ENCODE results near the gene ITGB5.

The ITGB5 gene

DNA sequence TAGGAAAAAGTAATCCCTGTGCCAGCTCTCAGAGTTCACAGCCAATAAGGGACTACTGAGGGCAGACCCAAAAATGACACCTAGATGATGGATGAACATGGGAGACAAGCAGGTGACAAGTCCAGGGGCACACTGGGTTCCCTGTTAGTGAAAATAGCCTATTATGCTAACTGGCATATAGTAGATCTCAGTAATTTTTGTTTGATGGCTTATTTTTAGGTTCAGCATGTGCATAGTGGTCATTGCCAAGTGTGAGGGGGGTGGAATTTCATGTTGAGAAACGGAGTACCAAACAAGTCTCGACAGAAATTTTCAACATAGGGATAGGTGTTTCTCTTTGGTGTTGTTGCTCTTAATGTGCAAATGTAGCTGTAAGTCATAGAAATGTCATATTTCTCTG lies 6.4 kb upstream of the ITGB5 start:
- DNase-seq (ENCODE audit: low read depth), result no peak

DNA sequence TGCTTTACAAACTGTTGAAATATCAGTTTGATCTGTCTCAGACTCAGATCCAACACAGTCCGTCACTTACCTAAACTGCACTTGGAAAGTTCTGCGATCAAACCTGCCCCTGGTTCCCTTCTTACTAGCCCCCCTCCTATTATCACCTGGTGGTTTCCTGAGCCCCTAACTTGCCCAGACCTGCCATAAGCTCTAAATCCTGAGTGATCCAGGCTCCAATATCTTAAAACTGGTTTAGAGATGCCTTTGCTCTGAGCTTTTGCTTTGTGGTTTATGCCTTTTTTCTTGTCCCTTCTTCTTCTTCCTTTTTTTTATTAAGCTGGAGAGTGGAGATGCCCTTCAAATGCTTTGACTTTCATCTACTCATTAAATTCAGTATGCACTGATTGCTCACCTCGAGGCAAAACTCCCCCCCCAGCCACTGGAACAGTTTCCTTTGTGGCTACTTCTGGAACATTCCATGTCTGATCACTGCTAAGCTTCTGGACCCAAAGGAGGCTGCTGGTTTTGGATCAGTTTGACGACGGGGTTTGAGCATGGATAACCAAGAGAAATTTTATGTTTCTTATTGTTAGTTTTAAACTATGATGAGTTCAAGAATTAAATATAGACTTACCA lies 3.5 kb upstream of the ITGB5 start:
- DNase-seq (ENCODE audit: low read depth), result no peak

GRCh38 chr3:124888482-124889441 lies 1.6 kb upstream of the ITGB5 start:
- DNase-seq (ENCODE audit: low read depth), result no peak

DNA sequence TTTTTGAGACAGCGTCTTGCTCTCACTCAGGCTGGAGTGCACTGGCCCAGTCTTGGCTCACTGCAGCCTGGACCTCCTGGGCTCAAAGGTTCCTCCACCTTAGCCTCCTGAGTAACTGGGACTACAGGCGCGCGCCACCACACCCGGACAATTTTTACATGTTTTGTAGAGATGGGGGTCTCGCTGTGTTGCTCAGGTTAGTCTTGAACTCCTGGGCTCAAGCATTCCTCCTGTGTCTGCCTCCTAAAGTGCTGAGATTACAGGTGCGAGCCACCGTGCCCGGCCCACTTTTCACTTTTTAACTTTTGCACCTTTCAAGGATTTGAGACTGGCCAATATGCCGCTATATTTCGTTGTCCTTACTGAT lies 750 bp upstream of the ITGB5 start:
- no peak for DNase-seq (ENCODE audit: low read depth)

DNA sequence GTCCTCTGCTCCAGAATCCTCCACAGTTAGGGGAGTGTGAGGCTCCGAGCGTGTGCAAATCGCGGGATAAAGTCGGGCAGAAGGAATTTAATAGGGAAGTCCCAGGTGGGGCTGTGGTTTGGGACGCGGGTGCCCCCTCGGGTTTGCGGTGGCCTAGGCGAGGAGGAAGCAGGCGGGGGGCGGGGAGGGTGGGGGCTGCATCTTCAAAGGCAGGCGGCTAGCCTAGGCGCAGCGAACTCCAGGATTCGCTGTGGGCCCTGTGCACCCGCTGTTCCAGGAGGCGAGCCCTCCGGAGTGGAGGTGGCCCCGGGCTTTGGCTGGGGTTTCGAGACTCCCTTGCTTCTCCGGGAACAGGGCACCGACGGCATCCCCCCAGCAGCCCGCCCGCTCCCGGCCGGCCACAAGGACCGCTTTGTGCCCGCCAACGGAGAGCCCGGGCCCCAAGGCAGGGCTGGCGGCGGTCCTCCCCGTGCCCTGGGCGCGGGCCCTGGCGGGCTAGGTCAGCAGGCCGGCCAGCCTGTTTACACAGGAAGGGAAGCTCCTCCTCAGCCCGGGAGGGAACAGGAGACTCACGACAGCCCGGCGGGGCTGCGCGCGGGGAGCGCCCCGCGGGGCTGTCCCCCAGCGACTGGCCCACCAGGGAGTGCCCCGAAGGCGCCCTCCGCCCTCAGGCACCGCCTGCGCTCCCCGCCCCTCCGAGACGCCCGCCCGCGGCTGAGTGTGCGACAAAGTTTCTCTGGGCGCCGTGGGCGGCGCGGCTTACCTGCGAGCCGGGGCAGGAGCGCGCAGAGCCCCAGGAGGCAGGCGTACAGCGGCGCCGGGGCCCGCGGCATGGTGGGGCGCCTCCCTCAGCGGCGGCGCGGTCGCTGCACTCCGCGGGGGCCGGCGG lies 753 bp downstream of the ITGB5 start:
- no peak for DNase-seq (ENCODE audit: low read depth)

DNA sequence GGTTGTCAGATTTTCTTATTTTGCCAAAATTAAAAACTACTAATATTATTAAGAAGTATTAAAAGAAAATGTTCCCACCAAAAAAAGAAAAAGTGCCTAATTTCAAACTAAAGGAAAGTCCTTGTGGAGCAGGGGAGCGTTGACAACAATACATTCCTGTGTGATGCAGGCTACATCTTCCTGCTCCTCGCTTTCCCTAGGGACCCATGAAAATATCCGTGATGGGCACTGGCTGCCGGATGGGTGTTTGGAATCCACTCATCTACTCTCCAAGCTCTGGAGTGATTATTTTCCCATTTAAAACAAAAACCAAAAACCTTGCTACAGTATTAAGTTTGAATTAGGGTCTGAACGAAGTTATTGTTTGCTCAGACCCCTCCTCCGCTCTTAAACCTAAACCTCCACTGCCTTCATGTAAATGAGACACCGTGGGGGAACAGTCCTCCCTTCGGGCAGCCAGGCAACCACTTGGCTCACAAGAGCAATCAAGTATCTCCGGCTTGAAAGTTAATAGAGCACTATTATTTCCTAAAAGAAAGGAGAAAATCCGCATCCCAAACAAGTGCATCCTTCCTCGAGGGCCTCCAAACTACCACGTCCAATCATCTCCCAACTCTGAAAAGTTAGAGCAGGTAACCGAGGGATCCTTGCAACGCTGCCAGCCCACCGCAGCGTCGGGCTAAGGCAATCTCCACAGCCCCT lies 1.5 kb downstream of the ITGB5 start:
- no peak for DNase-seq (ENCODE audit: low read depth)

DNA sequence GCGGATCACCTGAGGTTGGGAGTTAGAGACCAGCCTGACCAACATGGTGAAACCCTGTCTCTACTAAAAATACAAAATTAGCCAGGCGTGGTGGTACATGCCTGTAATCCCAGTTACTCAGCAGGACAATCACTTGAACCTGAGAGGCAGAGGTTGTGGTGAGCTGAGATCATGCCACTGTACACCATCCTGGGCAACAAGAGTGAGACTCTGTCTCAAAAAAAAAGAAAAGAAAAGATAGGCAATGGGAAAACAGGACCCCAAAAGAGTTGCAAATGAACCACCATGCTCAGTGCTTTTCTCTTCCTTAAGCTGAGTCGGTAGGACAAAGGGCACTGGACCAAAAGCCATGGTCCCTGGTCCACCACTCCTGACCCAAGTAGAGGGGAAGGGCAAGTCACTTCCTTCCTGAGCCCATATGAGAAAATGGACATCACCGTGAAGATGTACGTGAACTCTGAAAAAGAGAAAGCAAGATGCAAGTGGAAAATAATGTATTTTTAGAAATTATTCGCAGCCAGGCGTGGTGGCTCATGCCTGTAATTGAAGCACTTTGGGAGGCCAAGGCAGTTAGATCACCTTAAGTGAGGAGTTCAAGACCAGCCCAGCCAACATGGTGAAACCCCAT lies 2.6 kb downstream of the ITGB5 start:
- no peak for DNase-seq (ENCODE audit: low read depth)

DNA sequence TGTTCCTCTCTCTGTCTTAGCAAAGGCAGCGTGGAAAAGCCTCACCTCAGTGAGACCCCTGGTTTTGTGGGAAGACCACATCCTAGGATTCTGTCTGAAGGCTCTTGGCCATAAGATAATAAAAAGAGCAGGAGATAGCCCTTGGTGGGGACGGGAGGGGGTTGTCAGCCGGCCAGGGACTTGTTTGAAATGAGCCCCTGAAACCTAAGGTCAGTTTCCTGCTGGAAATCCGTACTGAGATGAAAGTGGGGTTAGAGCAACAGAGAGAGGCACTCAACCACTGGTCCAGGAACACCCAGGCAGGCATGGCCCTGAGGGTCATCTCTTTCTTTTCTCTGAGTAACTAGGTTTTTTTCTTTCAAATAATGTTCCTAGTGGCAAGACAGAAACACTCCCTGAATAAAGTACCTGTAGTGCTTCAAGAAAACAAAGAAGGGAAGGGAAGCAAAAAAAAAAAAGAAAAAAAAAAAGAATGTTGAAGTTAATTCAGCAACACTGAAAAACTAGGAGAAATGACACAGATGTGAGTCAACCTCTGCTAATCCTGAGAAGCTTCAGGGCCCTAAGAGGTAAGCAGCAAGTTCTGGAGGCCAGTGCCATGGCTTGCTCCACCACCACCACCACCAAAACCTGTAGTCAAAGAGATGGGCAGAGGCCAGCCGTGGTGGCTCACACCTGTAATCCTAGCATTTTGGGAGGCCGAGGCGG lies 3.2 kb downstream of the ITGB5 start:
- DNase-seq (ENCODE audit: low read depth), result no peak

DNA sequence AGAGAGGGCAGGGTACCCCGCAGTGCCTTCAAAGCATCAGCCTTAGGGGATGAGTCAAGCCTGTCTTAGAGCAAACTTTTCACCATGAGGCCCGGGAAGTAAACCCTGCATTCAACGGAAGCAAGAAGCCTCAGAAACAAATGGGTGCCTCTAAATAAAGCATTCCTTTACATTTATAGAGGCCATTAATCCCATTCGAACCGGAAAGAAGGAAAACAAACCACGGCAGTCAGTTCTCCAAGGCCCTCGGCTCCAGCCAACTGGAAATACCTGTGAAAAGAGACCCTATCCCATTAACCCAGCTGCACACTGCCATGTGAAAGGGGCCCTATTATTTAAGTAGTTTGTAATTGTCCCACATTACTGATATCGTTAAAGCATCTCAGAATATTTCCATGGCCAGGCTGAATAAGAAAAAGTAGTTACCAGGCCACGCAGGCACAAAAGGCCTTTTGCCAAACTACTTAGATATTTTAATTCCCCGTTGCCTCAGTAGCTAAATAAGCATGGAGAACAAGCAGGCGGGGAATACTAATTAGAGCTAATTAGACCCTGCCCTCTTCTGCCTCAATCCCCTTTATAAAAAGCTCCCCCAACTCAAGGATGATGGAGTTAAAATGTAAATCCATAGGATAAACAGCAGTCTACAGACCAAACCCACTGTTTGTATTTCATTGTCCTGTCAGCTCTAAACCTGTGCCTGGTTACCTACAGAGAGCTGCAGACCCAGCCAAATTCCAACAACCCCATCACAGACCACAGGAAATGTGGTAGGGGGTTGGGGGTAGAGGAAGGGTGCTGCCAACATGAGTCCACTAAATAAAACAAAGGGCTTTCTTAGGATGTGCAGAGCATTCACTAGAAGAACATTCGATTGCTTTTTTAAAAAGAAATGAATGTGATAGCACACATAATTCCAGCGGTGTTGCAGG lies 4.1 kb downstream of the ITGB5 start:
- no peak for DNase-seq (ENCODE audit: low read depth)

- DNase-seq (ENCODE audit: low read depth), result no peak
These were observed 5.0 kb downstream of the ITGB5 start for GRCh38 chr3:124881976-124882697.

DNA sequence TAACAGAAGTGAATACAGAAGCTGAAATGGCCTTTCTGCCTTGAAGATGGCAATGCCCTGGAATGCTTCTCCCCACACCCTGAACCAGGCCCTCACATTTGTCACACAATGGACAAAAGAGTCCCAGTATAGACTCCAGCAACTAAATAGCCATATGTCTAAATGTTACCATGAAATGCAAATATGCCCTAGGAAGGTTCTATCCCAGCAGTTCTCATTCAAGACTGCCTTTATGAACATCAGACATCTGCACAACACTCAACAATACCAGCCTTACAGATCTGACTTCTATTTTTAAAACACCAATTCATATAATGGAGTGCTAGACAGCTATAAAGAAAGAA lies 7.9 kb downstream of the ITGB5 start:
- no peak for DNase-seq (ENCODE audit: low read depth)

DNA sequence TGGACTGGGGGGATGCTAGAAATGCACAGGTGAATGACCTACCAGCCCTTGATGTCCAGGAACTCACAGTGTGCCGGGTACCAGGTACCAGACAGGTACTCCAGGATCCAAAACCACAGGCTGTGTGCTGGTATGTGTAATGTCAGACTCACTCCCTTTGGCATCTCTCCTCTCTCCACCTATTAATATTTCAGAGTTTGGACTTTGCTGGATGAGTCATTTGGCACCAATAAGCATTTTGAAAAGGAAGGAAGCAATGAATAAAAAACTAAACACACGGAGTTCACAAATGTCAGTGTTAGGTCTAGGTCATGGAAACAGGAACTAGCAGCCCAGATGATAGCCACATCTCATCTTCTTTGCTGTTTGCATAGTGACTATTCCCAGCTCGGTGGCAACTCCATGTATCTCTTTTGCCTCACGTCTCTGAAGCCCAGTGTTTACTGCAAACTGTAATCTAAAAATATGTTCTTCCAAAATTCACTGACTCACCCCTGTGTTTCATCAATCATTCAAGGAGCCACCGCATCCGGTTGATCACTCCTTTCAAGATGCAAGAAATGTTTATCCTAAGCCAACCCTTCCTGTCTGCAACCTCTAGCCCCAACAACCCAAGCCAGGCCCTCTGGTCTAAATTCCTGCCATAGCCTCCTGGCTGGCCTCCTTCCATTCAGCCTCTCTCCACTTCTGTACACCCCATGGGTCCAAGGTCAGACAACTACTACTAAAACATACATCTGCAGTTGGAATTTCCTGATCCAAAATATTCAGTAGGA lies 8.4 kb downstream of the ITGB5 start:
- DNase-seq (ENCODE audit: low read depth), result peak; percentile 96

DNA sequence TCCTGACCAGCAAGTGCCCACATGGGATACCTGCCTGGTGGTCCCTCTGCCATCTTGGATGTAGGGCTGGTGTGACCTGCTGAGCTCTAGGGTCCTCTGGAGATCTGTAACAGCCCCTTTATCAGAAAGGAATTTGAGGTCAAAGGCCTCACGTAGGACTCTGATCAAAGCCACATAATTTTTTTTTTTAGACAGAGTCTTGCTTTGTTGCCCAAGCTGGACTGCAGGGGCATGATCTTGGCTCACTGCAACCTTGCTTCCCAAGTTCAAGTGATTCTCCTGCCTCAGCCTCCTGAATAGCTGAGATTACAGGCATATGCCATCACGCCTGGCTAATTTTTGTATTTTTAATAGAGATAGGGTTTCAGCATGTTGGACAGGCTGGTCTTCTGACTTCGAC lies 9.5 kb downstream of the ITGB5 start:
- no peak for DNase-seq (ENCODE audit: low read depth)

DNA sequence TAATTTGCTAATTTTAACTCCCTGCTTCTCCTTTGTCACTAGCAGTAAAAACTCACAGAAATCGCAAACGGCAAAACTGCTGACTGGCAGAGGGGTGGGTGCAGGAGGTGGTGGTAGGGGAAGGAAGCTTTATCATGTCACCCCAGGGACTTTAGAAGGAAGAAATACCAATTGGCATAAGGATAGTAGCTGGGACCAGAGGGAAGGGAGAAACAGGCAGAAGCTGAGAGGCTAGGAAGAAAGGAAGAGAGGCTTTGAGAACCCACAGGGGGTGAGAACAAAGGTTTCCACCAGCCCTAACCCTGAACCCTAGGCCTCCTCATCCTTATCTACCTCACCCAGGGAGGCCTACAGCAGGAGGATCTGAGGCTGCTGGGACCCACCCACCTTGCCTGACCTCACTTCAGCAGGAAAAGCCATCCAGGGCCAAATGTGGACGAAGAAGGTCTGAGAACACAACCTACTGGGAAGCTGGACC lies 10.7 kb downstream of the ITGB5 start:
- DNase-seq (ENCODE audit: low read depth), result no peak

DNA sequence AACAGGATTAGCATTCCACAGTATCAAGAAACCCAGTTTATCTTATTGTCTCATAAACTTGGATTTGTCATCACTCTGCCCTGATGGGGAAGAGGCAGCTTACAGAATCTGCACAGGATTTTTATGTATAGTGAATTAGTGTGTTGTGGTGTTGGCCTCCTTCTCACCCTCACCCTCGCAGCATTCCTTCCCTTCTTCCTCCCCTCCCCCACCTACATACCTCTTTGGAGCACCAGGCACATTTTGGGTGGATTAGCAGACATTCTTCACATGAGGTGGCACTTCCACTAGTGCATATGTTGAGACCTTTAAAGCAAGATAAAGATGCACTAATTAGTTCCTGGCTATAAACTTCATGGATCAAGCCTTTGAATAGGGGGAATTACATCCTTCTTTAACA lies 13.9 kb downstream of the ITGB5 start:
- DNase-seq (ENCODE audit: low read depth), result no peak

DNA sequence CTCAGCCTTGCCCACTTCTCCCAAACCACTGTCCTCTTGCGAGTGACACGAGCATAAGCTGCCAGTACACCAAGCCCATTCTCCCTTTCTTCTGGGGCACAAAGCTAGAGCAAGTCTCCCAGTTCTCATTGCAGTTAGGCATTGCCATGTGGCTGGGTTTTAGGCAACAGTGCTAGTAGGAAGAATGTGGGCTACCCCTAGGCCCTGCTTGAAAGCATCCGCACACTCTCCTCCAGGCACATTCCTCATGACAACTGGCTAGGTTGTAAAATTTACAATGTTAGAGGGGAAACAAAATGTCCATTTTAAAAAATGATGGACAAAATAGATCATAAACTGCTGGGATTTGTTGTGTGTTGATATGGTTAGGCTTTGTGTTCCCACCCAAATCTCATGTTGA lies 19.7 kb downstream of the ITGB5 start:
- no peak for DNase-seq (ENCODE audit: low read depth)

GRCh38 chr3:124862006-124862405 lies 25.2 kb downstream of the ITGB5 start:
- DNase-seq (ENCODE audit: low read depth), result no peak

DNA sequence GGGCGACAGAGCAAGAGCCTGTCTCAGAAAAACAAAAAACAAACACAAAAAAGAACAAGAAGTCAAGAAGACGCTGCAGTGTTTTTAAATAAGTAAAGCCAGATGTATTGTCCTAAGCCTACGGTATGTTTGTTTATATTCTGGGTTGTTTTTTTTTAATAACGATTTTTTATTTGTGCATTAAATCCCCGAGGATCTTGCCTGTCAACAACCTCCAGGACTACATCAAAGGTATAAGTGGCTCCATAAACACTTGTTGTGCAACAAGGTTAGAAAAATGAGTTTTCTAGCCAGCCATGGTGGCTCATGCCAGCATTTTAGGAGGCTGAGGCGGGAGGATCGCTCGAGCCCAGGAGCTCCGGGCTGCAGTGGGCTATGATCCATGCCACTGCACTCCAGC lies 26.1 kb downstream of the ITGB5 start:
- no peak for DNase-seq (ENCODE audit: low read depth)
